ENCODE results near the gene PPP1R12A.

The PPP1R12A gene

DNA sequence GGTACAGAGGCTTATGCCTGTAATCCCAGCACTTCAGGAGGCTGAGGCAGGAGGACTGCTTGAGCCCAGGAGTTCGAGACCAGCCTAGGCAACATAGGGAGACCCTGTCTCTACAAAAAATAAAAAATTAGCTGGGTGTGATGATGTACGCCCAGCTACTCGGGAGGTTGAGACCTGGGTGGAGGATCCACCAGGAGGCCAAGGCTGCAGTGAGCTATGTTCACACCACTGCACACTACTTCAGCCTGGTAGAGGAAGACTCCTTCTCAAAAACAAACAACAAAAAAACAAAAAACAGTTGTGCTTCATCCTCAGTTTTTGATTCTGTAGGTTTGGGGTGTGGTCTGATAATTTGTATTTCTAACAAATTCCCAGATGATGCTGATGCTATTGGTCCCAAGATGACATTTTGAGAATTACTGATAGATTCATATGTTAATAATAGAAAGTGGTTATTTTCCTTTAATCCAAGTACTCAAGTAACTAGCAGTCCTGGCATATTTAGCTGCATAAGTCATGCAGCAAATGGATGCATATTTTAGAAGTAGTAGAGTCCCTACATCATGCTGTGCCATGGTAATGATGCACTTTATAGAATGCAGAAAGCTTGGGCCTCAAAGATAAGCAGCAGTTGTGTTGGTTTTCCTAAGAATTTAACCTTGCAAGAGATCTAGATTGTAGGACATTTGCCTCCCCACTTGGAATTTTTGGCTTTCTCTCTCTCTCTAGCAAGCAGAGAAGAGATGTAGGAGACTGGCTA lies 168.0 kb downstream of the PPP1R12A start:
- peak; percentile 16 for DNase-seq

DNA sequence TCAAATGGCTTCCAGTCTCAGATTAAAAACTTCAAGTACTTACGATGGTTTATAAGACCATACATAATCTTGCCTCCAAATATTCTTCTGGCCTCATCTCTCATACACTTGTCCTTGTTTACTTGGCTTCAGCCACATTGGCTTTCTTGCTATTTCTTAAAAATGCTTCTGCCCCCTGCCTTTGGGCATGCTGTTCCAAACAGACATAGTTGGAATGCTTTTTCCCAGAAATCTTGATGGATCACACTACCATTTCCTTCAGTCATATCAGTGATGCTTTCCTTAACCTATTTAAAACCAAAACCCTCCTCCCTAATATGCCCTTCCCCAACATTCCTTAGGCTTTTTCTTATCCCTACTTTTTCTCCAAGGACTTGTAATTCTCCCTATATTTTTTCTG lies 169.7 kb downstream of the PPP1R12A start:
- DNase-seq = no peak

DNA sequence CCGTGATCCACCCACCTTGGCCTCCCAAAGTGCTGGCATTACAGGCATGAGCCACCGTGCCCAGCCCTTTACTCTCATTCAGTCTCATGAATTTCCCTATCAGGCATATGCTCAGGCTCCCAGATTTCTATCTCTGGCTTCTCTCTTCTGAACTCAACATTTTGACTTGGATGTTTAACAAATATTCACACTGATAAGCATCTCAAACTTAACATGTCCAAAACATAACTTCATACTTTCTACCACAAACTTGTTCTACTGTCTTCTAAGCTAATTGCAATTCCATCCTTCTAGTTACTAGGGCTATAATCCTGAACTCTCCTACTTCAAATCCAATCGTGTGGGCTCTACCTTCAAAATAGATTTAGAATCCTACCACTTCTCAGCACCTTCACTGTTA lies 170.3 kb downstream of the PPP1R12A start:
- no peak for DNase-seq

DNA sequence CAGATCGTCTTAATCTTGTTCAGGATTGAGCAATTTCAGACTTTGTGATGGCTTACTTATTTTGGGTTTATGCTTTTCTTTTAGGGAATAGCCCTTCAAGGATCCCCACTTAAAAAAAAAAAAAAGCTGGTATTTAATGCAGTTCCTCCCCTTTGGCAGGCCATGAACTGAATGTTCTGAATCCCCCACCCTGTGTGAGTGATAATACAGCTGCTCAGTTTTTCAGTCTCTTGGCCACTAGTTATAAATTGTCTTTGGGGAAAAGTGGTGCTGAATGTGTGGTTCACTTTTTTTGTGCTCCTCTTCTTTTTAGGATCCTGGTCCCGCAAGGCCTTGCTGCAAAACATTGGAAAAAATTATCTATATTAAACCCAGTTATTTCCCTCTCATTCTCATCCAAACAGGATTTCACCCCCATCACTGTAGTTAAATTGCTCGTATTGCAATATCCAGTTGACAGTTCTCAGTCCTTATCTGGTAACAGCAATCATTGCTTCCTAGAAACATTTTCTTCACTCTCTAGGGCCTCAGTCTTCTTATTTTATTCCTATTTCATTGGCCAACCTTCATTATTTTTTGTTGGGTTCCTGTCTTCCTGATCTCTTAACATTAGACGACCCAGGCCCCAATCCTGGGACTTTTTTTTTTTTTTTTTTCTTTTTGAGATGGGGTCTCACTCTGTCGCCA lies 171.0 kb downstream of the PPP1R12A start:
- DNase-seq = peak; percentile 15

DNA sequence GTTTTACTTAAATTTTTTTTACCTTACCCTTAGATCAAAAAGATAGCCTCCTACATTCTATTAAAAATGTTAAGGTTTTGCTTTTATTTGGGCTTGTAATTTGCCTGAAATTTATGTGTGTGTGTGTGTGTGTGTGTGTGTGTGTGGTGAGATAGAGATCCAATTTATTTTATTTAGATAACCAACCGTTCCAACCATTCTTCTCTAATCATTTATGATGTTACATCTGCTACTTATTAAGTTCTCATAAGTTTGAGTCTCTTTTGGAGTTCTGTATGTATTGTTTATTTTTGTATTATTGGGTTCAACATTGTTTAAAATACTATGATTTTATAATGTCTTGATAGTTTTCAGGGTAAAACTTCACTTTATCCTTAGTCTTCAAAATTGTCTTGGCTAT lies 173.6 kb downstream of the PPP1R12A start:
- no peak for DNase-seq

DNA sequence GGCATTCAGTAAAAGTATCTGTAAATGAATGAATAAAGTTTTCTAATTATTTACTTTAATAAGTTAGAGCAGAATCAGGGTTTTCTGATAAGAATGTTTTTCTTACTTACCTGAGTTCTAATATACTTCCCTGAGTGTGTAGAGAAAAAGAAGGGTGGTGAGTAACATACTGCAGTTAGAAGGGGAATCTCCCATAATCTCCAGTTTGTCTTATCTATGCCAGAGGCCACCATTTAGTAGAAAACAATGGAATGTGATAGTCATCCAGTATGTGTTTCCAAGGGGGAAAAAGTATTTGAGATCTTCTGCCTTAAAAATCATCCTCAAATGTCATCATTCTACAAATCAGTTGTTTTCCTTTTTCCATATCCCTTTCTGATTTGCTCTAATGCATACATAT lies 187.6 kb downstream of the PPP1R12A start:
- no peak for DNase-seq

DNA sequence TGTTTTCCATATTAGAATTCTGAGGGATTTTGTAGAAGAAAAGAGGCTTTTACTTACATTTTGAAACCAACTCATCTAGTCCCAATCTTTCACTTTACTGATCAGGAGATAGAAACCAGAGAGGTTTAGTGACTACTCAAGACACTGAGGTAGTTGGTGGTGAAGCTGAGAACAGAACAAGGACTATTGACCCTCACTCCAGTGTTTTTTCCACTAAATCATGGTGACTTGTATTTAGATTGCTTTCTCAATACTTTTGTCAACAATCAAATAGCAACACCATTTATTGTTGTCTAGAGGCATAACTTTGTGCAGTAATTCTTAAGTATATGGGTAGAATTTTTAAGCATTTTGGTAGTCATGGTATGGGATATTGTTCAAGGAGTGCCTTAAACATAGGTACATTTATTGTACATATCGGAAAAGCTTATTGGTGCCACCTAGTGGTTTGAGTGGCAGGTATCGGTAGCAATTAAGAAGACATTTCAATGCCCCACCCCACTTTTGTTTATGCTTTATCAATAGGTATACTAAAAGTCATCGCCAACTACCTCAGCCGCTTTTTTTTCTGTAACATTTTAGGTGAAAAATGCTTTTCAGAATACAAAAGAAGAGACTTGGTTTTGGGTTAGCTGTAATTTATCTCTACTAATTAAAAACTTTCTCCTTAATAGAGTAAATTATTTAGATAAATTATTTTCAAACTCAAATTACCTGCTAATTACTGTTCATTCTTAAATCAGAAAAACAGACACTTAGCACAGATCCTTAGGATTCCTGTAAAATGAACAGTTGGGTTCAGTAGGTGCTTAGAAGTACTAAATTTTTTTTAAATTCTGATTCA lies 196.8 kb downstream of the PPP1R12A start:
- DNase-seq = peak; percentile 71

DNA sequence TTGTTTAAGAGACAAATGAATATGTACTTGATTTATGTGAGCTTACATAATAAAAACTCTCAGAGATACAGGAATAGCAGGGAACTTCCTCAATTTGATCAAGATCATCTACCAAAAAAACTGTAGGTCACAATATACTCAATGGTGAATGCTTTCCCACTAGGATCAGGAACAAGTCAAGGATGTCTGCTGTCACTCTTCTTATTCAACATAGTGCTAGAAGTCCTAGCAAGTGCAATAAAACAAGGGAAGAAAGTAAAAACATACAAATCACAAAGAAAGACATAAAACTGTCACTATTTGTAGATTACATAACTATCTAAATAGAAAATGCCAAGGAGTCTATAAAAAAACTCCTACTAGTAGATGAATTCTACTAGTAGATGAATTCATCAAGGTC lies 202.3 kb downstream of the PPP1R12A start:
- DNase-seq = peak; percentile 17

DNA sequence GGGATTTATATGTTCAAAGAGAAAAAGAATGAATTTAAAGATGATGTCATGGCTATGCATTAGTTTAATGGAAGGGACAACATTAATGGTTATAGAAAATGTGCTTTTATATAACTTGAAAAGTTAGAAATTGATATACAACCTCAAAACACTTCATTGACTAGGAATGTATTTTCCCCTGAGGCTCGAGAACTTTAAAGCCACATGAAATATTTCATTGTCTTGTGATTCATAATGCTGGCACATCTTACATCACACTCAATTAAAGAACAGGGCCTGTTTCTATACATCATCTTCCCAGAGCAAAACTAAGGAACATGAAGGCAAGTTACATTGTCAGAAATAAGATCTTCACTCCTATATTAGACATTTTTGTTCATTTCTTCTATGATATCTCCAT lies 208.9 kb downstream of the PPP1R12A start:
- DNase-seq = no peak

Measured in OCI-M1 (cell line).